SK-N-MC (cell line): Measurements from ENCODE around the gene BEND3.

Source experiments
- EZH2 ChIP-seq: fragments of 200-600 bp; sonication (generic); IDR thresholded peaks from one replicate; pipeline ENCODE4 v1.6.1; 2017; ENCODE audit warnings: antibody characterized with exemption
- FOXP2 ChIP-seq: optimal IDR thresholded peaks from 2 replicates; pipeline ENCODE3; 2011; ENCODE audit warnings: mild to moderate bottlenecking, moderate library complexity; ENCODE audit not compliant: insufficient read depth; ENCODE audit errors: extremely low read length, control extremely low read depth
- POLR2AphosphoS5 ChIP-seq: IDR thresholded peaks from 2 replicates; pipeline ENCODE4 v1.6.1; 2012; ENCODE audit warnings: mild to moderate bottlenecking, low read depth, low read length, borderline replicate concordance

- TF ChIP-seq EZH2 (no peak), POLR2AphosphoS5 (no peak), FOXP2 (no peak)
Observed at GRCh38 chr6:107060704-107061103, 54.6 kb downstream of the BEND3 start.
